ENCODE data around the gene HDAC6.

DNA sequence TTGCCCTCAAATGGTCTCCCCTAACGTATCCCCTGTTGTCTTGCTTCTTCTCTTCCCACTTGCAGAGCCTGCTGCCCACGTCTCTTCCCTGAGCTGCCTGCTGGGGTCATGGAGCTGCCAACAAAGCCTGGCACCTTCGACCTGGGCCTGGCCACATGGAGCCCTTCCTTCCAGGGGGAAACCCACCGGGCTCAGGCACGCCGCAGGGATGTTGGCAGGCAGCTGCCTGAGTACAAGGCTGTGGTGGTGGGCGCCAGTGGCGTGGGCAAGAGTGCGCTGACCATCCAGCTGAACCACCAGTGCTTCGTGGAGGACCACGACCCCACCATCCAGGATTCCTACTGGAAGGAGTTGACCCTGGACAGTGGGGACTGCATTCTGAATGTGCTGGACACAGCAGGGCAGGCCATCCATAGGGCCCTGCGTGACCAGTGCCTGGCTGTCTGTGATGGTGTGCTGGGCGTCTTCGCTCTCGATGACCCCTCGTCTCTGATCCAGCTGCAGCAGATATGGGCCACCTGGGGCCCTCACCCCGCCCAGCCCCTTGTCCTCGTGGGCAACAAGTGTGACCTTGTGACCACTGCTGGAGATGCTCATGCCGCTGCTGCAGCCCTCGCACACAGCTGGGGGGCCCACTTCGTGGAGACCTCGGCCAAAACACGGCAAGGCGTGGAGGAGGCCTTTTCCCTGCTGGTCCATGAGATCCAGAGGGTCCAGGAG lies 27.3 kb downstream of the HDAC6 start:
- TF ChIP-seq, protein P1, sequence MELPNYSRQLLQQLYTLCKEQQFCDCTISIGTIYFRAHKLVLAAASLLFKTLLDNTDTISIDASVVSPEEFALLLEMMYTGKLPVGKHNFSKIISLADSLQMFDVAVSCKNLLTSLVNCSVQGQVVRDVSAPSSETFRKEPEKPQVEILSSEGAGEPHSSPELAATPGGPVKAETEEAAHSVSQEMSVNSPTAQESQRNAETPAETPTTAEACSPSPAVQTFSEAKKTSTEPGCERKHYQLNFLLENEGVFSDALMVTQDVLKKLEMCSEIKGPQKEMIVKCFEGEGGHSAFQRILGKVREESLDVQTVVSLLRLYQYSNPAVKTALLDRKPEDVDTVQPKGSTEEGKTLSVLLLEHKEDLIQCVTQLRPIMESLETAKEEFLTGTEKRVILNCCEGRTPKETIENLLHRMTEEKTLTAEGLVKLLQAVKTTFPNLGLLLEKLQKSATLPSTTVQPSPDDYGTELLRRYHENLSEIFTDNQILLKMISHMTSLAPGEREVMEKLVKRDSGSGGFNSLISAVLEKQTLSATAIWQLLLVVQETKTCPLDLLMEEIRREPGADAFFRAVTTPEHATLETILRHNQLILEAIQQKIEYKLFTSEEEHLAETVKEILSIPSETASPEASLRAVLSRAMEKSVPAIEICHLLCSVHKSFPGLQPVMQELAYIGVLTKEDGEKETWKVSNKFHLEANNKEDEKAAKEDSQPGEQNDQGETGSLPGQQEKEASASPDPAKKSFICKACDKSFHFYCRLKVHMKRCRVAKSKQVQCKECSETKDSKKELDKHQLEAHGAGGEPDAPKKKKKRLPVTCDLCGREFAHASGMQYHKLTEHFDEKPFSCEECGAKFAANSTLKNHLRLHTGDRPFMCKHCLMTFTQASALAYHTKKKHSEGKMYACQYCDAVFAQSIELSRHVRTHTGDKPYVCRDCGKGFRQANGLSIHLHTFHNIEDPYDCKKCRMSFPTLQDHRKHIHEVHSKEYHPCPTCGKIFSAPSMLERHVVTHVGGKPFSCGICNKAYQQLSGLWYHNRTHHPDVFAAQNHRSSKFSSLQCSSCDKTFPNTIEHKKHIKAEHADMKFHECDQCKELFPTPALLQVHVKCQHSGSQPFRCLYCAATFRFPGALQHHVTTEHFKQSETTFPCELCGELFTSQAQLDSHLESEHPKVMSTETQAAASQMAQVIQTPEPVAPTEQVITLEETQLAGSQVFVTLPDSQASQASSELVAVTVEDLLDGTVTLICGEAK (IDR thresholded peaks at IDR 0.05), result no peak
- TF ChIP-seq, protein P1 (CRISPR knock-in tag; IDR thresholded peaks at IDR 0.05), result no peak
- TF ChIP-seq CBFB (CRISPR knock-in tag; IDR thresholded peaks at IDR 0.05), result no peak
- TF ChIP-seq ZZZ3 (CRISPR knock-in tag; IDR thresholded peaks at IDR 0.05; ENCODE audit: borderline replicate concordance), result no peak
- TF ChIP-seq, protein P2, sequence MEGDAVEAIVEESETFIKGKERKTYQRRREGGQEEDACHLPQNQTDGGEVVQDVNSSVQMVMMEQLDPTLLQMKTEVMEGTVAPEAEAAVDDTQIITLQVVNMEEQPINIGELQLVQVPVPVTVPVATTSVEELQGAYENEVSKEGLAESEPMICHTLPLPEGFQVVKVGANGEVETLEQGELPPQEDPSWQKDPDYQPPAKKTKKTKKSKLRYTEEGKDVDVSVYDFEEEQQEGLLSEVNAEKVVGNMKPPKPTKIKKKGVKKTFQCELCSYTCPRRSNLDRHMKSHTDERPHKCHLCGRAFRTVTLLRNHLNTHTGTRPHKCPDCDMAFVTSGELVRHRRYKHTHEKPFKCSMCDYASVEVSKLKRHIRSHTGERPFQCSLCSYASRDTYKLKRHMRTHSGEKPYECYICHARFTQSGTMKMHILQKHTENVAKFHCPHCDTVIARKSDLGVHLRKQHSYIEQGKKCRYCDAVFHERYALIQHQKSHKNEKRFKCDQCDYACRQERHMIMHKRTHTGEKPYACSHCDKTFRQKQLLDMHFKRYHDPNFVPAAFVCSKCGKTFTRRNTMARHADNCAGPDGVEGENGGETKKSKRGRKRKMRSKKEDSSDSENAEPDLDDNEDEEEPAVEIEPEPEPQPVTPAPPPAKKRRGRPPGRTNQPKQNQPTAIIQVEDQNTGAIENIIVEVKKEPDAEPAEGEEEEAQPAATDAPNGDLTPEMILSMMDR (CRISPR knock-in tag; IDR thresholded peaks at IDR 0.05), result no peak

Measured in HepG2 (cell line).